Fibroblast of the conjunctiva (primary cell): ENCODE results near the gene OTOF.
A peak's percentile ranks its signal among the peaks of the same experiment; 100 is the strongest.

Experiments used
- DNase-seq: peaks from one replicate; pipeline ENCODE4 v3.0.0-alpha.2; 2010; ENCODE audit warnings: low read depth

The OTOF gene

GRCh38 chr2:26464390-26465265 lies 13.3 kb downstream of the OTOF start:
- no peak for DNase-seq

- DNase-seq: no peak
Observed at GRCh38 chr2:26463244-26464192, 14.4 kb downstream of the OTOF start.

DNA sequence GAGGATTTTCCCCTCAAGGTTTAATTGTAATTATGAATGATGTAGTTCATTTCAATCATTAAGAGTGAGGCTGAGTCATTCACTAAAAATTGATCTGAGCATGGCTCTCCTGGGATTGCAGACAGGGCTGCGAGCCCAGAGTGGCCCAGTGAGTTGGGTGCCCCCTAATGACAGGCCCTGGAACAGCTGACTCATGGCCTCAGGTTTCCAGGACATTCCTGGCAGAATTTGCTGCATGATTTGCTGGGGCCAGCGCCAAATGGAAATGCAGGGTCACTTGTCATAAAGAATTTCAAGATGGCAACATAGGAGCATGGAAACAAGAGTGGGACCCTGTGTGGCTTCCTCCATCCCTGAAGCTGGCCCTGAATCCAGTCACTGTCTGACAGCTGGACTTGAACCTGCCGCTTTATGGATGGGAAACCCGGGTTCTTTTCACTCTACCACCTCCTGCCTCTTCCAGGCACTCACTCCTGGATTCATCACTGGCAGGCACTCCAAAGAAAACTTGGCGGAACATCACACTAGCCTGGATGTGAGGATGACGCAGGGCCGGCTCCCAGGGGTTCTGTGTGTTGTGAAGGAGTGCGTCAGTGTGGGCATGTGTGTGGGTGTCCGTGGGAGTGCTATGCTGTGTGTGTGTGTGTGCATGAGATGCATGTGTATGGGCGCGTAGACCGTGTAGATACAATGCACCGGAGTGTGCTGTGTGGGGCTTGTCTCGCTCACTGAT lies 15.2 kb downstream of the OTOF start:
- peak; percentile 34 for DNase-seq

GRCh38 chr2:26462100-26462499 lies 15.8 kb downstream of the OTOF start:
- no peak for DNase-seq

GRCh38 chr2:26461601-26462023 lies 16.3 kb downstream of the OTOF start:
- no peak for DNase-seq

- no peak for DNase-seq
Observed at GRCh38 chr2:26460613-26461031, 17.3 kb downstream of the OTOF start.

DNA sequence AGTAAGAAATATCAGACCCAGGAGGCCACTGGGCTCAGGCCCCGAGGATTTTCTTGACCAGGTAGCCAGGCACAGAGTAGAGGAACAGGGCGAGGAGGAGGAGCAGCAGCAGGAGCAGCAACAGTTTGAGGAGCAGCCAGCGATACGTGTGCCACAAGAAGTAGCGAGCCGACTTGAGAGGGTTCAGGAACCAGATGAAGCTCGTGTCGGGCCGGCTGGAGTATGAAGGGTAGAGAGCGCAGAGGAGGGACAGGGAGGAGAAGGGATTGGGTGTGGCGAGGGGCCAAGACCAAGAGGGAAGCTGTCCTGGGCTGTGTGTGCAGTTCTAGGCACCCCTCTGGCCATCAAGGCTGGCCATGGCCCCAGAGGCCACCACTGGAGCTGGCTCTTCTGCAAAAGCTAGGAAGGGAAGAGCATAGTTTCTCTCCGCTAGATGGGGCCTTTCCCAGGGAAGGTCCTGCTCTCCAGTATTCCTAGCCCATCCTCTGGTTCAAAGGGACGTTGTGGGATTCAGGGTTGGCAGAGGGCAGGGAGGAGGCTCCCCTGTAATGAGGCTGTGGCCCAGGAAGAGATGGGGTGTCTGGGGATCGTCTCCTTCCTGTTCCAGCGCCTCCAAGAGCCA lies 17.8 kb downstream of the OTOF start:
- DNase-seq: no peak

DNA sequence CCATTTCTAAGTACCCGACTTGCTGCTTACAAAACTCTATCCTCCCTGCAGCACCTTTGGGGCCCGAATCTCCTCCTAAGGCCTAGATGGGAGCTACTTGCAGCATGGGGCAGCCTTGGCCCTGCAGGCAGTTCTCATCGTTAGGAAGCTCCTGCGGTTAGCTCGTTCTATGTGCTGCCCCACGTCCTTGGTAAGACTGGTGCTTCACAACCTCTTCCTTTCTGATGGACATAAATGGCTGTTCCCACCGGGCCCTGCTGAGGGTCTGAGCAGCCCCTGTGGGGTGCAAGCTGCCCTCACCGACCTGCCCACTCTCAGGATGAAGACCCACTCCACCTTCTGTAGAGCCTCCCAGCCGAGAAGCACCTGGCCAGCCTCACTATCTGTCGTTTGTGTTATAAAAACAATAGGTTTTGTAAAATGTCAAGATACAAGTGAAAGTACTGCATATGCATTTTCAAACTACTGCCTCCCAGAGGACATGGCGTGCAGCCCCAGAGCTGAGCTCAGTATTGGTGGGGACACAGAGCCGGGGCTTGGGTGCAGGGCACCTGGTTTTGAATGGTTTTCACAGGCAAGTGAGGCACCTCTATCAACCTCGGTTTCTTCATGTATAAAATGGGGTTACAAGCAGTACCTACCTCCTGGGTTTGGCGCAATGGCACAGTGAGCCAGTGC lies 19.4 kb downstream of the OTOF start:
- no peak for DNase-seq

GRCh38 chr2:26457695-26458364 lies 20.1 kb downstream of the OTOF start:
- no peak for DNase-seq

GRCh38 chr2:26457251-26457666 lies 20.7 kb downstream of the OTOF start:
- no peak for DNase-seq

GRCh38 chr2:26456440-26457250 lies 21.3 kb downstream of the OTOF start:
- DNase-seq: no peak

DNA sequence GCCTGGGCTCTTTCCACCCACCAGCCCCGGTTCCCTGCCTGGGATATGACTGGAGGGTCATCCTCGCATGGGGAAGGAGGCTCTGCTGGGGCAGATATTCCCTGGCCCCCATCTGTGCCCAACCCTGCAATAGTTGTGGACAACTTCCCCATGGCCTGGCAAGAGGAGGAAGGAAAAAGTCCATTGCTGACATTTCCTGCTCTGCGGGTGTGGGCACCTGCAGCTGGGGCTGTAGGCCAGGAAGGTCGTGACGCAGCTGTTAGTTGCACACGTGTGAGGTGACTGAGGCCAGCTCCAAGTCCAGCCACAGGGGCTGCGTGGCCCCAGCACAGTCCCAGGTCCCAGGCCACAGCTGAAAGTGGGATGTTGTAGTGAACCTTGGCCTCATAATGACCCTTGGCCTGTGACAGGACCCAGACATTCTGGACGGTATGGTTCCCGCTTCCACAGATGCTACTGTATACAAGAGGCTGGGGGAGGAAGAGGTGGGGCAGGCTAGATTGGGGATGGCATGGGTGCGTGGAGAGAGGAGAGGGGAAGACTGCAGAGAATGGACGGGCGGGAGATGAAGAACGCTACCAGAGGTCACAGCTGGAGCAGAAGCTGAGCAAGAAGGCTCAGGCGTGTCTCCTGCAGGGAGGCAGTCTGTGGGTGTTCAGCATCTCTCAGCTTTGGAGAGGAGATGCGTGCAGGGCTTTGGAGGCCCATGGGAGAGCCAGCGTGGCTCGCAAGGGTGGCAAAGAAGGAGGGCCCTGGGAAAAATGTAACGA lies 22.1 kb downstream of the OTOF start:
- no peak for DNase-seq

DNA sequence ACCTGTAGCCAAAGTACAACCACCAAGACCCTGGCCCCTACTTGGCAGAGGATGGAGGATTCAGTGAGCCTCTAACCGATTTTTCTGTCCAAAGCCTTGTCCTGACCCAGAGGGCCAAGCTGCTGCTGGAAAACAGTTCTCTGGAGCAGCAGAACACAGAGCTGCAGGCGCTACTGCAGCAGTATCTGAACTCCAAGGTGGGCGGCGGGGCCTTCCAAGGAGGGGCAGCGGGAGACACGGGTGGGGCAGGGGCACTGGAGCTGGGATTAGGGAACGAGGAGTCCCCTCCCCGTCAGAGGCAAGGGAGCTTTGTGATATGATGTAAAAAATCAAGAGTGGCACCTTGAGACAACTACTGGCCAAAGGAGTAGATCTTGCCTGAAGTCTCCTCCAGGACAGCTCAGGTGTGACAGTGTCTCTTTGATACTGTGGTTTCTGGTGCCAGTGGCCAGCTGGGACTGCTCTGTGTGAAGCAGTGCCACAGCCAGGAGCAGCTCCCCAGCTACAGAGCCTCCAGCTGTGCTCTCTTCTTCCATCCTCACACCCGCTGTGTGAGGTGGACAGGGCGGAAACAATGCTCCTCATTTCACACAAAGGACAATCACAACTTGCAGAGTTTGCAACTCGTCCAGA lies 22.8 kb downstream of the OTOF start:
- DNase-seq: no peak

DNA sequence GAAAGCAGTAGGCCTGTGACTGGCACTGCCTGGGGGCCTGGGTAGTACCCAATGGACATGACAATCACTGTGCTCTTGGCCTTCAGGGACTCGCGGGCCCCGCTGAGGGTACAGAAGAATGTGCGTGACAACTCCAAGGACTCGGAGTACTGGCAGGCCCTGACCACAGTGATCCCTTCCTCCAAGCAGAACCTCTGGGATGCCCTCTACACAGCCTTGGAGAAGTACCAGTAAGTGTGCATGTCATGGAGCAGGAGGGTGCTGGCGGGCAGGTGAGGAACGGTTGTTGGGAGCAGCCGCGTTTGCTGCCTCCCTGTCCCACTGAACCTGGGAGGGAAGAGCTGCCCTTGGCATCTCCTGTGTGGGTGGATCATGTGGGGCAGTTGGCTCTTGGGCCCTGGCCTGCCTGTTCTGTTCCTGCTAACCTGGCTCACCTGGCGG lies 23.3 kb downstream of the OTOF start:
- DNase-seq: no peak

- DNase-seq: no peak
Observed at GRCh38 chr2:26453421-26454329, 24.2 kb downstream of the OTOF start.

DNA sequence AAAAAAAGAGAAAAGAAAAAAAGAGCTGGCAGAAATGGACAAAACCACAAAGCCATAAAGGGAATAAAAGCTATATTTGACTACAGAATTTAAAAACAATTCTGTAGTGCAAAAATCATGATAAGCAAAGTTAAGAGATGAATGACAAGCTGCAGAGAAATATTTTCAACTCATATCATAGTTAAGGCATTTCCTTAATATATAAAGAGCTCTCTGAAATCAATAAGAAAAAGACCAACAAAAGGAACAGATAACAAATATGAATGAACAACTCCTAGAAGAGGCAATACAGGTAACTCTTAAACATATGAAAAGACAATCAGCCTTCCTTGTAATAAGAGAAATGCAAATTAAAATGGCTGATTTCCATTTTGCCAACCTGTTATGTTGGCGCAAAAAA lies 26.2 kb downstream of the OTOF start:
- DNase-seq: no peak

GRCh38 chr2:26450031-26450635 lies 27.8 kb downstream of the OTOF start:
- DNase-seq: no peak
